MM.1S (cell line): ENCODE results near the gene ARRDC2.

Experiments
- EZH2 ChIP-seq: fragments of 300-600 bp; sonication (generic); optimal IDR thresholded peaks from 2 replicates; pipeline ENCODE3; 2017; ENCODE audit warnings: low read depth, mild to moderate bottlenecking, antibody characterized with exemption, low read length, mixed read lengths
- EZH2phosphoT487 ChIP-seq: fragments of 300-600 bp; sonication (generic); IDR thresholded peaks from 2 replicates; pipeline ENCODE4 v1.6.1; 2018; ENCODE audit warnings: antibody characterized with exemption, low read length
- TF ChIP-seq, protein P1 (sequence below): fragments of 300-600 bp; sonication (generic); IDR thresholded peaks from 2 replicates; pipeline ENCODE4 v1.5.1; 2016; ENCODE audit warnings: antibody characterized with exemption, low read length, mixed read lengths

DNA sequence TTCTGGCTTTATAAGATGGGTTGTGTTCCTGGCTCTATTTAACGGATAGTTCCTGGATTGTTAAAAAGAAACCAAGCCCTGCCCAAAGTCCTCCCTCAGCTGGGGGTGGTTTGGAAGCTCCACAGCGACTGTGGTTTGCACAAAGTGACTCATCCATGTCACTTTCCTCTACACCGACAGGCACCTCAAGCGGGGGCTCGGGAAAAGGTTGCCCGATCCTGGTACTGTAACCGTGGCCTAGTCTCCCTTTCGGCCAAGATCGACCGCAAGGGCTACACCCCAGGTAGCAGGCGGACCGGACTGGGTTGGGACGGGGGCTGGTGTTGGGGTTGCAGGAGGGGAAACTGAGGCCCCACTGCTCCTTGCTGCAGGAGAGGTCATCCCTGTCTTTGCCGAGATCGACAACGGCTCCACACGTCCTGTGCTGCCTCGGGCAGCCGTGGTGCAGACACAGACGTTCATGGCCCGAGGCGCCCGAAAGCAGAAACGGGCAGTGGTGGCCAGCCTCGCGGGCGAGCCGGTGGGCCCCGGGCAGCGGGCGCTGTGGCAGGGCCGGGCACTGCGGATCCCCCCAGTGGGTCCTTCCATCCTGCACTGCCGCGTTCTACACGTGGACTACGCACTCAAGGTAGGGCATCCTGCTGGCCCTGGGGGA, 1.6 kb downstream of the ARRDC2 start:
- TF ChIP-seq, protein P1, sequence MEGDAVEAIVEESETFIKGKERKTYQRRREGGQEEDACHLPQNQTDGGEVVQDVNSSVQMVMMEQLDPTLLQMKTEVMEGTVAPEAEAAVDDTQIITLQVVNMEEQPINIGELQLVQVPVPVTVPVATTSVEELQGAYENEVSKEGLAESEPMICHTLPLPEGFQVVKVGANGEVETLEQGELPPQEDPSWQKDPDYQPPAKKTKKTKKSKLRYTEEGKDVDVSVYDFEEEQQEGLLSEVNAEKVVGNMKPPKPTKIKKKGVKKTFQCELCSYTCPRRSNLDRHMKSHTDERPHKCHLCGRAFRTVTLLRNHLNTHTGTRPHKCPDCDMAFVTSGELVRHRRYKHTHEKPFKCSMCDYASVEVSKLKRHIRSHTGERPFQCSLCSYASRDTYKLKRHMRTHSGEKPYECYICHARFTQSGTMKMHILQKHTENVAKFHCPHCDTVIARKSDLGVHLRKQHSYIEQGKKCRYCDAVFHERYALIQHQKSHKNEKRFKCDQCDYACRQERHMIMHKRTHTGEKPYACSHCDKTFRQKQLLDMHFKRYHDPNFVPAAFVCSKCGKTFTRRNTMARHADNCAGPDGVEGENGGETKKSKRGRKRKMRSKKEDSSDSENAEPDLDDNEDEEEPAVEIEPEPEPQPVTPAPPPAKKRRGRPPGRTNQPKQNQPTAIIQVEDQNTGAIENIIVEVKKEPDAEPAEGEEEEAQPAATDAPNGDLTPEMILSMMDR = no peak
- TF ChIP-seq EZH2phosphoT487 = no peak
- TF ChIP-seq EZH2 = no peak
